Lung (tissue), 12 donors: Measurements from ENCODE around the gene ZNF740. TPM values are rescaled to one million over a fixed set of nuclear protein-coding genes. Genes with fewer than 3 reads are reported as not detected.
A peak's percentile ranks its signal among the peaks of the same experiment; 100 is the strongest.

ENCODE experiments used
- ATAC-seq: fragments of 200-7000 bp; cut with Tn5 transposase; one replicate; pipeline ENCODE4 v1.9.1; 2020; ENCODE audit warnings: moderate number of reproducible peaks; ENCODE audit not compliant: insufficient read depth, low FRiP score
- DNase-seq, 3 donors: peaks; one replicate each; pipeline ENCODE4 v3.0.0-alpha.2; 2013 to 2017
- H3K27ac ChIP-seq, 2 donors: one replicate each; pipeline ENCODE4 v1.5.1; 2013; ENCODE audit warnings: mild to moderate bottlenecking in 2 of 2, moderate library complexity in 2 of 2, control low read depth in 1 of 2, inconsistent platforms in 1 of 2, low read depth in 1 of 2, low read length in 1 of 2
- H3K27me3 ChIP-seq, 3 donors: one replicate each; pipeline ENCODE4 v1.5.1; 2013; ENCODE audit warnings: low read length in 2 of 3; ENCODE audit not compliant: control insufficient read depth in 3 of 3, insufficient read depth in 3 of 3
- H3K36me3 ChIP-seq, 4 donors: one replicate each; pipeline ENCODE4 v1.5.1; 2013; ENCODE audit warnings: low read length in 4 of 4, mild to moderate bottlenecking in 1 of 4, moderate library complexity in 1 of 4; ENCODE audit not compliant: control insufficient read depth in 4 of 4, insufficient read depth in 4 of 4
- H3K4me1 ChIP-seq, 5 donors: one replicate each; pipeline ENCODE4 v1.5.1; 2013; ENCODE audit warnings: low read length in 5 of 5, mild to moderate bottlenecking in 2 of 5, moderate library complexity in 1 of 5; ENCODE audit not compliant: control insufficient read depth in 5 of 5, insufficient read depth in 5 of 5
- H3K4me3 ChIP-seq: one replicate; pipeline ENCODE4 v1.5.1; 2013; ENCODE audit warnings: mild to moderate bottlenecking, control low read depth, moderate library complexity
- H3K9ac ChIP-seq, 2 donors: one replicate each; pipeline ENCODE4 v1.5.1; 2013; ENCODE audit warnings: low read length in 2 of 2, control low read depth in 1 of 2; ENCODE audit not compliant: insufficient read depth in 1 of 2
- H3K9me3 ChIP-seq, 4 donors: one replicate each; pipeline ENCODE4 v1.5.1; 2013; ENCODE audit warnings: low read length in 3 of 4, mild to moderate bottlenecking in 1 of 4, moderate library complexity in 1 of 4; ENCODE audit not compliant: control insufficient read depth in 4 of 4, insufficient read depth in 3 of 4
- WGBS, 2 donors: extraction: QIAGEN DNeasy Blood & Tissue Kit; methylation state at CpG; one replicate each; pipeline ENCODE4 v1.1.7; 2013; 5-methylcytosine and 5-hydroxymethylcytosine counted together
- polyA plus RNA-seq, 2 donors: library from polyadenylated mRNA; stranded (reverse); fragments of 200-250 nt; gene quantifications; one replicate each; pipeline ENCODE4 v1.2.1, GENCODE V29; 2013
- total RNA-seq, 2 donors: library from RNA; depleted of rRNA in 1 of 2; stranded (reverse); fragments of >200 nt in 1 of 2; gene quantifications; one replicate each; pipeline ENCODE4 v1.2.1, GENCODE V29; 2014 to 2021
- TF ChIP-seq, protein P1 (sequence below): IDR thresholded peaks from 2 replicates; pipeline ENCODE4 v1.5.1; 2012; ENCODE audit warnings: mild to moderate bottlenecking; ENCODE audit errors: control extremely low read depth, extremely low read depth
- donor health status: control.
- donor health status: control.
- donor health status: Bipolar disorder and iron deficiency.
- donor health status: healthy.
- donor health status: DM: yes; HTN: yes; CAD: no.

ZNF740 gene
- total and polyA plus RNA-seq, 4 donors = 7.8 to 37.4 (median 18.3) TPM

DNA sequence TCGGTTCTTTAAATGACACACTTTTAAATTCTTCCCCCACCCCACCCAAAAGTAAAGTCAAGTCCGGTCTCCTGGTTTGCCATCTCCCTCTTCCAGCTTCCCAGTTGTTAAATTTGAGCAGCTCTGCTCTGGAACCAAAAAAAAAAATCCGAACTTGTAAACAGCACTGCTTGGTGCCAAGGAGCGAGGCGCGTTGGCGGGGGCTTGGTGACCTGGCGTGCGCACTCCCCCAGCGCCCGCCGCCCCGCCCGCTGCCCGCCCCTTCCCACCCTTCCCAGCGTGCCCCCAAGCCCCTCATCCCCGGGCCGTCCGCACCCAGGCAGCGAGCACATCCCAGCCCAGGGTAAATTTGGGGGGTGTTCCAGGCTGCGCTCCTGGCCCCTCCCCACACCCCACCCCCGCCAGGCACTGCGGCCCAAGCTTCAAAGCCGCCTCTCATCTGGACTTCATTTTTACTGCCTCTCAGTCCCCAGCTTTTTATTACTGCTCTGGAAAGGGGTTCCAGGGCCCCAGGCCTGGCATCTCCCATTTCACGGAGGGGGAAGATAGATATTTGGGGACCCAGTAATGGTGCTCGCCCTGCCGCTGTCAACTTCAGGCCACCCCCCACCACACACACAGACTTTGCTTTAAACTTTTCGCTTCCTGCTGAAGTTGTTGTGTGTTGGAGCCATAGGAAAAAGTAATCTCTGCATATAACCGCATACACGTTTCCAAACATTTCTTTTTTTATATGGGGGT lies 38.2 kb downstream of the ZNF740 start:
- Histone ChIP-seq H3K9me3 (no peaks in the 10 kb centered on the region), H3K27me3 (no peaks in the 10 kb centered on the region), H3K4me1 (peaks cover 0 to 57% (median 37%) of the 10 kb centered on the region in 5 donors), H3K27ac (peak overlapping the region; percentile 62 to 91), H3K9ac (peak overlapping the region in 1 of 2 donors; percentile 44), H3K36me3 (peaks cover 0 to 10% (median 6%) of the 10 kb centered on the region in 4 donors), H3K4me3 (peak overlapping the region; percentile 60)
- DNase-seq (peak in 2 of 3 donors; percentile 50 to 79), ATAC-seq (no peak)
- TF ChIP-seq, protein P1, sequence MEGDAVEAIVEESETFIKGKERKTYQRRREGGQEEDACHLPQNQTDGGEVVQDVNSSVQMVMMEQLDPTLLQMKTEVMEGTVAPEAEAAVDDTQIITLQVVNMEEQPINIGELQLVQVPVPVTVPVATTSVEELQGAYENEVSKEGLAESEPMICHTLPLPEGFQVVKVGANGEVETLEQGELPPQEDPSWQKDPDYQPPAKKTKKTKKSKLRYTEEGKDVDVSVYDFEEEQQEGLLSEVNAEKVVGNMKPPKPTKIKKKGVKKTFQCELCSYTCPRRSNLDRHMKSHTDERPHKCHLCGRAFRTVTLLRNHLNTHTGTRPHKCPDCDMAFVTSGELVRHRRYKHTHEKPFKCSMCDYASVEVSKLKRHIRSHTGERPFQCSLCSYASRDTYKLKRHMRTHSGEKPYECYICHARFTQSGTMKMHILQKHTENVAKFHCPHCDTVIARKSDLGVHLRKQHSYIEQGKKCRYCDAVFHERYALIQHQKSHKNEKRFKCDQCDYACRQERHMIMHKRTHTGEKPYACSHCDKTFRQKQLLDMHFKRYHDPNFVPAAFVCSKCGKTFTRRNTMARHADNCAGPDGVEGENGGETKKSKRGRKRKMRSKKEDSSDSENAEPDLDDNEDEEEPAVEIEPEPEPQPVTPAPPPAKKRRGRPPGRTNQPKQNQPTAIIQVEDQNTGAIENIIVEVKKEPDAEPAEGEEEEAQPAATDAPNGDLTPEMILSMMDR = no peak
- WGBS, 2 donors = 39 to 70% methylated on average over 30 of the region's 30 CpGs

DNA sequence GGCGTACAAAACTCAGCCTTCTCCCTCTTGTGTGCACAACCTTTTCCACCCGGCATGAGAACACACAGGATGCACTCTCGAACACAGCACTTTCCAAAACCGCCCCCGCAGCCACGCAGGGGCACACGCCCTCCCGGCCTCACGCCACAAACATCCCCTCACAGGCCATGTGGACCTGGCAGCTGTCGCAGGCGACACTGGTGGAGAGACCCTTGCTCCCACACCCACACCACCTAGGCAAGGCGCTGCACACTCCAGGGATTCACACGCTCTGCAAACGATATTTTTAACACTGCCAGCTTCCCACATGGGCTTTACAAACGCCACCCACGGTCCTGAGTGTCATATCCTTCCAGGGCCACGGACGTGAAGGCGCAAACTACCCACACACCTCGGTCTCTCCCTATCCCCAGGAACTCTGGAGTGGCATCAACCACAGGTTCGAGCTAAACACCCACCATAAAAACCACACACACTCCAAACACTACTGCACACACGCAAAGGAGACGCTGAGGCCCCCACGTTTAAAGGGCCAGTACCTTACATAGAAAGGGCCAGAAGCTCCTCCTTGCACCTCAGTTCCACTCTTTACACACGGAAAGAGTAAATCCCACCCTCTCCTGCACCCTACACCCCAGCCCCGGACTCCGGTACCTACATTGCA lies 38.9 kb downstream of the ZNF740 start:
- DNase-seq (peak; percentile 31 to 57 (median 50)), ATAC-seq (no peak)
- H3K36me3 ChIP-seq = peaks cover 0 to 6% (median 3%) of the 10 kb centered on the region in 4 donors
- H3K9me3 ChIP-seq = no peaks in the 10 kb centered on the region
- 3 to 16% methylated on average over 27 of the region's 27 CpGs for WGBS, 2 donors
- TF ChIP-seq, protein P1 = no peak
- H3K27me3 ChIP-seq = no peaks in the 10 kb centered on the region
- H3K9ac ChIP-seq = peak overlapping the region in 1 of 2 donors; percentile 44
- H3K27ac ChIP-seq = peak overlapping the region; percentile 62 to 91
- H3K4me1 ChIP-seq = peaks cover 0 to 64% (median 43%) of the 10 kb centered on the region in 5 donors
- H3K4me3 ChIP-seq = peak overlapping the region; percentile 60

DNA sequence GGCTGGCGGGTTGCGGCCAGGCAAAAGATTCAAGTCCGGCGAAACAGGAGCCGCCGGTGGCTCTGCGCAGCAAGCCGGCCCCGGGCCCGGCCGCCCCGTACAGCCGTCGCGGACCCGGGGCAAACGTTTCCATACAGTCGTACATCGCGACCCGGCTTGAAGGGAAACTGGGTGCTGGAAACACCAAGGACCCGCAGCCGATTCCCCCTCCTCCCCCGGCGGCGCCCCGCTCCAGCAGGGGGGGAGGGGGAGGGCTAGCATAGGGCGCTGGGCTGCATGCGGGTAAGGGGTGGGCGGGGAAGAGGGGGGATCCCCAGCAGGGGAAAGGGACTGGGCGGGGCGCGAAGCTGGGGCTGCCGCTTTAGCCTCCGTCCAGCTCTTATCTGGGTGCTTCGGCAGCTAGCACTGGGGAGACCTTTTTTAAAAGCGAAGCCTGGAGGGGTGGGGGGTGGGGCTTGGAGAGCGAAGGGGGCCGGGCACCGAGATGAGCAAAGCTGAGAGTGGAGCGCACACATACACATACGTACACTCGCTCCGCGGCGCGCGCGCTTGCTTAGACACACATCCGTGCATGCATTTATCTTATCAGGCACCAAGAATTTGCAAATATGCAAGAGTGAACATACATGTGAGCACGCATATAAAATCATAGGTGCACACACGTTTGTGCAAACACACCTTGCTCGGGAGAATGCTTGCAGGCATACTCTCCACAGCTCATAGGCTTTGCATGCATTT lies 39.6 kb downstream of the ZNF740 start:
- peaks cover 0 to 3% (median under 1%) of the 10 kb centered on the region in 4 donors for H3K36me3 ChIP-seq
- WGBS, 2 donors = 0 to 1% methylated on average over 45 to 53 of the region's 53 CpGs
- peak; percentile 87 to 92 (median 90) for DNase-seq
- H3K4me3 ChIP-seq = peak overlapping the region; percentile 60
- TF ChIP-seq, protein P1 = no peak
- no peaks in the 10 kb centered on the region for H3K9me3 ChIP-seq
- H3K9ac ChIP-seq = peak overlapping the region in 1 of 2 donors; percentile 67
- H3K27me3 ChIP-seq = no peaks in the 10 kb centered on the region
- ATAC-seq = peak; percentile 13
- peaks cover 0 to 71% (median 44%) of the 10 kb centered on the region in 5 donors for H3K4me1 ChIP-seq
- peak overlapping the region; percentile 79 to 99 for H3K27ac ChIP-seq
